ENCODE data around the gene IGF2BP3. TPM values are rescaled to one million over a fixed set of nuclear protein-coding genes. Genes with fewer than 3 reads are reported as not detected.
A peak's percentile ranks its signal among the peaks of the same experiment; 100 is the strongest.

Gene IGF2BP3
- polyA plus RNA-seq, 1 donor = 27.8 TPM

DNA sequence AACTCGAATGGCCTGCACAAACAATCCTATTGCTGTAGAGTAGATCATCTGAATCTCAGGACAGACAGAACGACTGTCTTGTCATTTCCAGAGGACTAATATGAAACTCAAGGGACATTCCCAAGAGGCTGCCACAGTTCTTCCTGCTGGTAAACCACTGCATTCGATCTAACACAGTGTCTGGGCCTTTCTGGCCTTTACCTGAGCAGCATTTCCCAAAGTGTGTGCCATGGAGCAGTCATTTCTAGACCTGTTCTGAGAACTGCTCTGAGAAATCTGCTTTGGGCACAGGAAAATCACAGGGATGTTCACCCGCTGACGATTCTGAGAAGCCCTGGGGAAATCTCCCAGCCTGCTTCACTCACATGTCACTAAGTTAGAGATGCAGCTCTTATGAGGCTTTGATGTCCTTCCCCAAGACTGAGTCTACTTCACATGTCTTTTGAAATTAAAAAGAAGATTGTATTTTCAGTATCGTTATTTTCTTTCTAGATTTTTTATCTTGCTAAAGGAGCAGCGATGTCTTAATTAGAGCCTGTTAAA is 205.3 kb downstream of the IGF2BP3 start:
- no peak for DNase-seq (ENCODE audit: low read depth)

DNA sequence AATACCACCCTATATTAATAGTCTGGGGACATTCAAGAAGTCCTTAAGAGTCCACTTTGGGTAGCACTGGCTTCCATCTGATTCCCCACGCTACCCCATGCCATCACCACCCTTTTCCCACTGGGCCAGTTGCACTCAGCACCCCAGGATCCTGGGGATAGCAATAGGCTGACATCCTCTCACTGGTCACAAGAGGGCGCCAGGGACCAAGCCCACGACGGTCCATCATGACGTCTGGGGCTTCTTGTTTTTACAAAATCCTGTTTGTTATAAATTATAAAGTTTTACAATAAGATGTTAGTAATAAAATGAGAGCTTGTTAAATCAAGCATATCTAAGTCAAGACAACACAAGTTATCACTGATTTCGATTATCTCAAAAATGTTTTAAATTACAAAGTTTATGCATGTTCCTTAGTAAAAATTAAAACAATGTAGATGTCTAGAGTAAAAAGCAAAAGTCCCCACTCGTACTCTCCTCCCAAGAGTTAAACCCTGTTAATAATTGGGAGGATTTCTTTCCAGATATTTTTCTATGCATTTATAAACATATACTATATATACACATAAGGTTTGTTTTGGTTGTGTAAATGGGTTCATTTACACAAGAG is 208.3 kb downstream of the IGF2BP3 start:
- DNase-seq (ENCODE audit: low read depth) = peak; percentile 14

- no peak for DNase-seq (ENCODE audit: low read depth)
These were observed 209.9 kb downstream of the IGF2BP3 start for GRCh38 chr7:23260371-23260770.

Other genes starting within 250 kb of the IGF2BP3 start
- gene GPNMB, start 223.7 kb downstream of the IGF2BP3 start, polyA plus RNA-seq (ENCODE audit: insufficient read length) = 38.0 TPM
- 72.5 TPM for gene MALSU1, start 171.2 kb downstream of the IGF2BP3 start, polyA plus RNA-seq (ENCODE audit: insufficient read length)
- 125 TPM for gene TRA2A, start 61.5 kb upstream of the IGF2BP3 start, polyA plus RNA-seq (ENCODE audit: insufficient read length)
- gene CCDC126, start 126.9 kb upstream of the IGF2BP3 start, polyA plus RNA-seq (ENCODE audit: insufficient read length) = 6.1 TPM
- 2.4 TPM for gene FAM221A, start 209.7 kb upstream of the IGF2BP3 start, polyA plus RNA-seq (ENCODE audit: insufficient read length)
- gene STK31, start 239.7 kb upstream of the IGF2BP3 start, polyA plus RNA-seq (ENCODE audit: insufficient read length) = 1.1 TPM